GM12891 (cell line): ENCODE data around the gene DPM2.

ENCODE experiments used
- DNase-seq: peaks from one replicate; pipeline ENCODE4 v3.0.0; 2011; ENCODE audit warnings: low spot score; ENCODE audit not compliant: insufficient read length
- FAIRE-seq: peaks from 2 replicates; lab custom pipeline; 2011; peaks lifted over from hg19 to GRCh38; lab: Jason Lieb, UNC
- PAX5 ChIP-seq: IDR thresholded peaks from 2 replicates; pipeline ENCODE4 v1.6.1; 2011; ENCODE audit warnings: low read length, moderate library complexity, mild to moderate bottlenecking; ENCODE audit not compliant: insufficient read depth, severe bottlenecking
- POLR2A ChIP-seq: IDR thresholded peaks from 2 replicates; pipeline ENCODE4 v1.6.1; 2011; ENCODE audit warnings: low read depth, low read length, control low read depth
- POLR2AphosphoS5 ChIP-seq: IDR thresholded peaks from 2 replicates; pipeline ENCODE4 v1.6.1; 2011; ENCODE audit warnings: low read depth, low read length, control low read depth
- POU2F2 ChIP-seq: IDR thresholded peaks from 2 replicates; pipeline ENCODE4 v1.6.1; 2011; ENCODE audit warnings: low read depth, mild to moderate bottlenecking, control low read depth, low read length, moderate library complexity
- SPI1 ChIP-seq: IDR thresholded peaks from 2 replicates; pipeline ENCODE4 v1.6.1; 2011; ENCODE audit warnings: low read depth, low read length, control low read depth
- TAF1 ChIP-seq: IDR thresholded peaks from 2 replicates; pipeline ENCODE4 v1.6.1; 2011; ENCODE audit warnings: low read depth, low read length, control low read depth

DPM2 gene

GRCh38 chr9:127905788-127906191 is 31.9 kb downstream of the DPM2 start:
- FAIRE-seq (peak; percentile 92), DNase-seq (no peak)
- TF ChIP-seq POLR2AphosphoS5 = 0 out of 2 replicates have a peak, but pooled peaks have one; percentile 19
- TF ChIP-seq SPI1 = no peak

GRCh38 chr9:127905004-127905728 is 32.5 kb downstream of the DPM2 start:
- no peak for FAIRE-seq
- TF ChIP-seq TAF1 (no peak), POU2F2 (peak; percentile 48; the same call in 1 of the 2 replicates), POLR2AphosphoS5 (no peak), SPI1 (peak; percentile 45; the same call in 1 of the 2 replicates), POLR2A (no peak; the same call in 1 of the 2 replicates)
- no peak for DNase-seq

GRCh38 chr9:127904561-127905003 is 33.1 kb downstream of the DPM2 start:
- DNase-seq (no peak), FAIRE-seq (no peak)
- TF ChIP-seq POLR2A (no peak), POLR2AphosphoS5 (no peak), TAF1 (no peak), PAX5 (no peak), SPI1 (no peak), POU2F2 (no peak)

GRCh38 chr9:127903557-127904475 is 33.8 kb downstream of the DPM2 start:
- peak; percentile 84 for FAIRE-seq
- TF ChIP-seq POLR2A (0 out of 2 replicates have a peak, but pooled peaks have one; percentile 24), SPI1 (no peak), POLR2AphosphoS5 (peak; percentile 32; the same call in 1 of the 2 replicates)
- peak; percentile 42 for DNase-seq

GRCh38 chr9:127899128-127899943 is 38.3 kb downstream of the DPM2 start, which contains the start of gene ST6GALNAC6:
ST6GALNAC6 (minus strand) TSS chr9:127899603; CDS start chr9:127897981, 1,622 bp downstream.
- no peak for TF ChIP-seq POU2F2
- TF ChIP-seq PAX5 = no peak
- TF ChIP-seq POLR2AphosphoS5 = no peak
- no peak for TF ChIP-seq TAF1
- no peak for TF ChIP-seq POLR2A
- TF ChIP-seq SPI1 = no peak
- DNase-seq (peak; percentile 94), FAIRE-seq (peak; percentile 85)

GRCh38 chr9:127898433-127899127 is 39.1 kb downstream of the DPM2 start:
- no peak for DNase-seq
- TF ChIP-seq SPI1 (no peak), POLR2AphosphoS5 (no peak), POU2F2 (no peak), PAX5 (no peak), POLR2A (no peak), TAF1 (no peak)
- FAIRE-seq = no peak

GRCh38 chr9:127897193-127897692 is 40.4 kb downstream of the DPM2 start:
- TF ChIP-seq SPI1 (peak; percentile 22; the same call in 1 of the 2 replicates), PAX5 (no peak)
- FAIRE-seq (no peak), DNase-seq (peak; percentile 65)

- TF ChIP-seq PAX5 (no peak), SPI1 (no peak), POU2F2 (no peak), POLR2AphosphoS5 (no peak), TAF1 (no peak), POLR2A (no peak)
- no peak for DNase-seq
- FAIRE-seq = no peak
Measured at GRCh38 chr9:127896395-127897192, 41.1 kb downstream of the DPM2 start.
